ENCODE measurements around the gene CREB3L2.

The CREB3L2 gene

DNA sequence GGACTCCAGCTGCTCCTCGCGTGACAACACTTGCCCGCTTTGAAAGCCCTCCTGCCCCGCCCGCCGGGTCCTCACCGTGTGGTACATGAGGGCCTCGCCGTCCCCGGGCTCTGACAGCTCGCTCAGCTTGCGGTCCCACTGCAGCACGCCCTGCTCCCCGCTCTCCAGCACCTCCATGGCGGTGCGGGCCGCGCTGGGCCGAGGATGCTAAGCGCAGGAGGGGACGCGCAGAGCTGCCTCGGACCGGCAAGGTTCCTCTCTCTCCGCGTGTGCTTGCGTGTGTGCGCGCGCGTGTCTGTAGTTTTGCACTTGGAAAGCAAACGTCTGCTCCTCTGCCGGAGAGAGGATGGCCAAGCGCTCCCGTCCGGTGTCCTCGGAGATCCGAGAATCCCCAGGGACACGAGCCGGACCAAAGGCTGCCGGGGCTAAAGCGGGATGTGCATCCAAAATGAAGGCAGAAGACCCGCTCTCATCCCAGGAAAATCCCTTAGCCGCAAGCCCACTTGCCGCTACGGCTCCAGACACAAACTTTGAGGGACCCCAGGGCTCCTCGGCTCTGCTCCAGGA is at the start of gene CREB3L2 (continued):
- TF ChIP-seq ZNF623 (tag by site-specific recombination; IDR thresholded peaks at IDR 0.05) = no peak
- TF ChIP-seq ZNF426 (tag by site-specific recombination; IDR thresholded peaks at IDR 0.05) = no peak
- TF ChIP-seq FEZF1 (tag by site-specific recombination; IDR thresholded peaks at IDR 0.05) = no peak; the same call in 1 of the 2 replicates
- no peak for TF ChIP-seq ZNF146 (tag by site-specific recombination; IDR thresholded peaks at IDR 0.05)
- TF ChIP-seq IKZF3 (tag by site-specific recombination; IDR thresholded peaks at IDR 0.05) = no peak; the same call in 1 of the 2 replicates
- no peak for TF ChIP-seq ZNF791 (tag by site-specific recombination; IDR thresholded peaks at IDR 0.05)
- TF ChIP-seq, protein P1, sequence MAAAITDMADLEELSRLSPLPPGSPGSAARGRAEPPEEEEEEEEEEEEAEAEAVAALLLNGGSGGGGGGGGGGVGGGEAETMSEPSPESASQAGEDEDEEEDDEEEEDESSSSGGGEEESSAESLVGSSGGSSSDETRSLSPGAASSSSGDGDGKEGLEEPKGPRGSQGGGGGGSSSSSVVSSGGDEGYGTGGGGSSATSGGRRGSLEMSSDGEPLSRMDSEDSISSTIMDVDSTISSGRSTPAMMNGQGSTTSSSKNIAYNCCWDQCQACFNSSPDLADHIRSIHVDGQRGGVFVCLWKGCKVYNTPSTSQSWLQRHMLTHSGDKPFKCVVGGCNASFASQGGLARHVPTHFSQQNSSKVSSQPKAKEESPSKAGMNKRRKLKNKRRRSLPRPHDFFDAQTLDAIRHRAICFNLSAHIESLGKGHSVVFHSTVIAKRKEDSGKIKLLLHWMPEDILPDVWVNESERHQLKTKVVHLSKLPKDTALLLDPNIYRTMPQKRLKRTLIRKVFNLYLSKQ (tag by site-specific recombination; IDR thresholded peaks at IDR 0.05; ENCODE audit: borderline replicate concordance) = no peak
- TF ChIP-seq ZNF174 (tag by site-specific recombination; IDR thresholded peaks at IDR 0.05) = no peak
- no peak for TF ChIP-seq ZNF157 (tag by site-specific recombination; IDR thresholded peaks at IDR 0.05)
- TF ChIP-seq, protein P2, sequence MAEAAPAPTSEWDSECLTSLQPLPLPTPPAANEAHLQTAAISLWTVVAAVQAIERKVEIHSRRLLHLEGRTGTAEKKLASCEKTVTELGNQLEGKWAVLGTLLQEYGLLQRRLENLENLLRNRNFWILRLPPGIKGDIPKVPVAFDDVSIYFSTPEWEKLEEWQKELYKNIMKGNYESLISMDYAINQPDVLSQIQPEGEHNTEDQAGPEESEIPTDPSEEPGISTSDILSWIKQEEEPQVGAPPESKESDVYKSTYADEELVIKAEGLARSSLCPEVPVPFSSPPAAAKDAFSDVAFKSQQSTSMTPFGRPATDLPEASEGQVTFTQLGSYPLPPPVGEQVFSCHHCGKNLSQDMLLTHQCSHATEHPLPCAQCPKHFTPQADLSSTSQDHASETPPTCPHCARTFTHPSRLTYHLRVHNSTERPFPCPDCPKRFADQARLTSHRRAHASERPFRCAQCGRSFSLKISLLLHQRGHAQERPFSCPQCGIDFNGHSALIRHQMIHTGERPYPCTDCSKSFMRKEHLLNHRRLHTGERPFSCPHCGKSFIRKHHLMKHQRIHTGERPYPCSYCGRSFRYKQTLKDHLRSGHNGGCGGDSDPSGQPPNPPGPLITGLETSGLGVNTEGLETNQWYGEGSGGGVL (tag by site-specific recombination; IDR thresholded peaks at IDR 0.05) = no peak
- TF ChIP-seq ZSCAN30 (tag by site-specific recombination; IDR thresholded peaks at IDR 0.05) = peak; percentile 70; the same call in 1 of the 2 replicates
- TF ChIP-seq, protein P3, sequence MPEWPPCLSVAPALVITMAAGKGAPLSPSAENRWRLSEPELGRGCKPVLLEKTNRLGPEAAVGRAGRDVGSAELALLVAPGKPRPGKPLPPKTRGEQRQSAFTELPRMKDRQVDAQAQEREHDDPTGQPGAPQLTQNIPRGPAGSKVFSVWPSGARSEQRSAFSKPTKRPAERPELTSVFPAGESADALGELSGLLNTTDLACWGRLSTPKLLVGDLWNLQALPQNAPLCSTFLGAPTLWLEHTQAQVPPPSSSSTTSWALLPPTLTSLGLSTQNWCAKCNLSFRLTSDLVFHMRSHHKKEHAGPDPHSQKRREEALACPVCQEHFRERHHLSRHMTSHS (tag by site-specific recombination; IDR thresholded peaks at IDR 0.05) = no peak
- no peak for TF ChIP-seq ZNF707 (tag by site-specific recombination; IDR thresholded peaks at IDR 0.05)
- TF ChIP-seq ZNF776 (tag by site-specific recombination; IDR thresholded peaks at IDR 0.05; ENCODE audit: borderline replicate concordance) = no peak
- TF ChIP-seq ZNF423 (tag by site-specific recombination; IDR thresholded peaks at IDR 0.05) = peak; percentile 73; the same call in 1 of the 2 replicates
- TF ChIP-seq ZNF10 (tag by site-specific recombination; IDR thresholded peaks at IDR 0.05) = no peak; the same call in 1 of the 2 replicates
- no peak for TF ChIP-seq ZNF311 (tag by site-specific recombination; IDR thresholded peaks at IDR 0.05; ENCODE audit: borderline replicate concordance)
- no peak for TF ChIP-seq BCL11A (tag by site-specific recombination; IDR thresholded peaks at IDR 0.05; ENCODE audit: low read depth)
- no peak for TF ChIP-seq ZNF416 (tag by site-specific recombination; IDR thresholded peaks at IDR 0.05)
- 0 out of 2 replicates have a peak, but pooled peaks have one; percentile 57 for TF ChIP-seq KLF16 (tag by site-specific recombination; IDR thresholded peaks at IDR 0.05)
- TF ChIP-seq KLF1 (tag by site-specific recombination; IDR thresholded peaks at IDR 0.05) = no peak
- TF ChIP-seq, protein P4, sequence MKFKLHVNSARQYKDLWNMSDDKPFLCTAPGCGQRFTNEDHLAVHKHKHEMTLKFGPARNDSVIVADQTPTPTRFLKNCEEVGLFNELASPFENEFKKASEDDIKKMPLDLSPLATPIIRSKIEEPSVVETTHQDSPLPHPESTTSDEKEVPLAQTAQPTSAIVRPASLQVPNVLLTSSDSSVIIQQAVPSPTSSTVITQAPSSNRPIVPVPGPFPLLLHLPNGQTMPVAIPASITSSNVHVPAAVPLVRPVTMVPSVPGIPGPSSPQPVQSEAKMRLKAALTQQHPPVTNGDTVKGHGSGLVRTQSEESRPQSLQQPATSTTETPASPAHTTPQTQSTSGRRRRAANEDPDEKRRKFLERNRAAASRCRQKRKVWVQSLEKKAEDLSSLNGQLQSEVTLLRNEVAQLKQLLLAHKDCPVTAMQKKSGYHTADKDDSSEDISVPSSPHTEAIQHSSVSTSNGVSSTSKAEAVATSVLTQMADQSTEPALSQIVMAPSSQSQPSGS (tag by site-specific recombination; IDR thresholded peaks at IDR 0.05; ENCODE audit: low read depth) = no peak
- peak; percentile 42; the same call in 1 of the 2 replicates for TF ChIP-seq MZF1 (tag by site-specific recombination; IDR thresholded peaks at IDR 0.05; ENCODE audit: borderline replicate concordance)
- TF ChIP-seq, protein P5, sequence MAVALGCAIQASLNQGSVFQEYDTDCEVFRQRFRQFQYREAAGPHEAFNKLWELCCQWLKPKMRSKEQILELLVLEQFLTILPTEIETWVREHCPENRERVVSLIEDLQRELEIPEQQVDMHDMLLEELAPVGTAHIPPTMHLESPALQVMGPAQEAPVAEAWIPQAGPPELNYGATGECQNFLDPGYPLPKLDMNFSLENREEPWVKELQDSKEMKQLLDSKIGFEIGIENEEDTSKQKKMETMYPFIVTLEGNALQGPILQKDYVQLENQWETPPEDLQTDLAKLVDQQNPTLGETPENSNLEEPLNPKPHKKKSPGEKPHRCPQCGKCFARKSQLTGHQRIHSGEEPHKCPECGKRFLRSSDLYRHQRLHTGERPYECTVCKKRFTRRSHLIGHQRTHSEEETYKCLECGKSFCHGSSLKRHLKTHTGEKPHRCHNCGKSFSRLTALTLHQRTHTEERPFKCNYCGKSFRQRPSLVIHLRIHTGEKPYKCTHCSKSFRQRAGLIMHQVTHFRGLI (tag by site-specific recombination; IDR thresholded peaks at IDR 0.05) = no peak
- peak; percentile 44; the same call in 1 of the 2 replicates for TF ChIP-seq KLF9 (tag by site-specific recombination; IDR thresholded peaks at IDR 0.05; ENCODE audit: low read depth)
- TF ChIP-seq WT1 (tag by site-specific recombination; IDR thresholded peaks at IDR 0.05) = no peak
- no peak for TF ChIP-seq GFI1B (tag by site-specific recombination; IDR thresholded peaks at IDR 0.05)
- no peak for TF ChIP-seq ZNF571 (tag by site-specific recombination; IDR thresholded peaks at IDR 0.05)
- TF ChIP-seq, protein P6, sequence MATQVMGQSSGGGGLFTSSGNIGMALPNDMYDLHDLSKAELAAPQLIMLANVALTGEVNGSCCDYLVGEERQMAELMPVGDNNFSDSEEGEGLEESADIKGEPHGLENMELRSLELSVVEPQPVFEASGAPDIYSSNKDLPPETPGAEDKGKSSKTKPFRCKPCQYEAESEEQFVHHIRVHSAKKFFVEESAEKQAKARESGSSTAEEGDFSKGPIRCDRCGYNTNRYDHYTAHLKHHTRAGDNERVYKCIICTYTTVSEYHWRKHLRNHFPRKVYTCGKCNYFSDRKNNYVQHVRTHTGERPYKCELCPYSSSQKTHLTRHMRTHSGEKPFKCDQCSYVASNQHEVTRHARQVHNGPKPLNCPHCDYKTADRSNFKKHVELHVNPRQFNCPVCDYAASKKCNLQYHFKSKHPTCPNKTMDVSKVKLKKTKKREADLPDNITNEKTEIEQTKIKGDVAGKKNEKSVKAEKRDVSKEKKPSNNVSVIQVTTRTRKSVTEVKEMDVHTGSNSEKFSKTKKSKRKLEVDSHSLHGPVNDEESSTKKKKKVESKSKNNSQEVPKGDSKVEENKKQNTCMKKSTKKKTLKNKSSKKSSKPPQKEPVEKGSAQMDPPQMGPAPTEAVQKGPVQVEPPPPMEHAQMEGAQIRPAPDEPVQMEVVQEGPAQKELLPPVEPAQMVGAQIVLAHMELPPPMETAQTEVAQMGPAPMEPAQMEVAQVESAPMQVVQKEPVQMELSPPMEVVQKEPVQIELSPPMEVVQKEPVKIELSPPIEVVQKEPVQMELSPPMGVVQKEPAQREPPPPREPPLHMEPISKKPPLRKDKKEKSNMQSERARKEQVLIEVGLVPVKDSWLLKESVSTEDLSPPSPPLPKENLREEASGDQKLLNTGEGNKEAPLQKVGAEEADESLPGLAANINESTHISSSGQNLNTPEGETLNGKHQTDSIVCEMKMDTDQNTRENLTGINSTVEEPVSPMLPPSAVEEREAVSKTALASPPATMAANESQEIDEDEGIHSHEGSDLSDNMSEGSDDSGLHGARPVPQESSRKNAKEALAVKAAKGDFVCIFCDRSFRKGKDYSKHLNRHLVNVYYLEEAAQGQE (tag by site-specific recombination; IDR thresholded peaks at IDR 0.05) = peak; percentile 91
- TF ChIP-seq ZNF555 (tag by site-specific recombination; conservative IDR thresholded peaks at IDR 0.05) = no peak
